SHP77 treated with DMSO at 0.1 percent for 48 hours (cell line): ENCODE data around the gene DHRS7.

Source experiments
- DNase-seq: peaks from one replicate; lab custom pipeline; 2025; lab: John Stamatoyannopoulos, UW

Gene DHRS7

DNA sequence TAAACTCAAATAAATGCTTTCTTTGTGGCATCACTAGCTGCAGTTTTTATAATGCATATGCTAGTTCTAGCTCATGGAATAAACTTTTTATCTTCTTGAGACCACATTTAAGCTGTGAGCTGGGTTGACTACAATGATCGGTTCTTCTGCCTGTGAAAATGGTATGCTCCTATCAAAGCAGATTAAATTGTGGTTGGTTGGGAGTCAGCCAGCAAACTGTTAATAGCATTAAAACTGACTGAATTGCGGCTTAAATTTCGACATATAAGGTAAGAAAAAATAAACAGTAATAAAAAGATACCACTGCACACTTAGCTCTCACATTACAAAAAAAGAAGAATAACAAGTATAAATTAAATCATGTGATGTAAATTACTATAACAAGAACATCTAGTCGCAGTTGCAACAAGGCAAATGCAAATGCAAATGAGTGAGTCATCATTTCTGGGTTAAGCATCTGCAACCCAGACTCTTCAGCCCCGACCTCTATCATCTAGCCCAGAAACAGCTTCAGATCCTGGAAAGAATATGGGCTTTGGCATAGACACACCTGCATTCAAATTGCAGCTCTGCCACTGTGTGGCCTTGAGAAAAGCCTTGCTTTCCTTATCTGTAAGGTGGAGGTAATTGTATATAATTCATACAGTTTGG is 19.8 kb upstream of the DHRS7 start:
- DNase-seq = no peak

DNA sequence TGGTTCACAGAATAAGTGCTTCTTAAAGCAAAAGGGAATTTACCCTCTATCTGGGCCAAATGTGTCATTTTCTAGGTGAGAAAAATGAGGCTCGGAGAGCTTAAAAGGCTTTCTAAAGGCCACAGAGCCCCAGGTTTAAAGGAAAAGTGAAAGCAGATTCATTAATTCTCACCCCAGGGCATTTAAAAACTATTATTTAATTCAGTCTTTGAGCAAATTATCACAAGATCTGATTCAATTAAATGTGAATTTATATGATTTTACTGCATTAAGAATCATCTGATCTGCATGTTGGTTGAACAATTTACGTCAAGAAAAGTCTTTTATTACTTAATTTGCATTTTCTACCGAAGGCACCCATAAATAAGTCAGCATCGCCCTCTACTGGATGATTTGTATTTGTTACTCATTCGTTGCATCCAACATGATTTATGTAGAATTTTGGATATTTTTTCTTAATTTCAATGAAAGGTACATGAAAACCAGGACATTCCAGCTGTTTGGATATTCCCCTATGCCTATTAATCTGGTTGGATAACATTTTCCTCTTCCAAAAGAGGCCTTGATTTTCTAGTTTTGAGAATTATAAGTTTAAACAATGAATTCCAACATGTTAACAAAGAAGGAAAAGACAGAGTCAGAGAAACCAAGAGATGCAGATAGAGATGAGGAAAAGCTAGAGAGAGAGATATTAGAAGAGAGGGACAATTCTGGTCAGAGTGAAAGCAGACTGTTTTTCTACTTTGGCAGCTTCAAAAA is 19.1 kb upstream of the DHRS7 start:
- peak; percentile 51 for DNase-seq

DNA sequence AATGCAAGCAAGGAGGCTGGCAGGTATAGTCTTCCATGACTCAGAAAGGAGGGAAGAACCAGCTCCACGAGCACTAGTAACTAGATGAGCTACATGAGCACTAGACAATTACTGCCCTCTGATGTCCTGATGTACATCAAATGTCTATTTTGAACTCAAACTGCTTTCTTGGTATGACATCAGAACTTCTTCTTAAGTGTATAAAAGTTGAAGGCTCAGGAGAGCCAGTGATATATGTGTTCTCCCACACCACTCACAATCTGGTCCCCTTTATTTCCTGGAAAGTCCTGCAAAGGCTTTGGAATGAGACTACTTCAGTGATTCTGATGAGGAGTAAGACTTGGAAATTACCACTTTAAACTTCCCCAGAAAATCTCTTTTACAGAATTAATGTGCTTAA is 18.5 kb upstream of the DHRS7 start:
- DNase-seq = no peak

DNA sequence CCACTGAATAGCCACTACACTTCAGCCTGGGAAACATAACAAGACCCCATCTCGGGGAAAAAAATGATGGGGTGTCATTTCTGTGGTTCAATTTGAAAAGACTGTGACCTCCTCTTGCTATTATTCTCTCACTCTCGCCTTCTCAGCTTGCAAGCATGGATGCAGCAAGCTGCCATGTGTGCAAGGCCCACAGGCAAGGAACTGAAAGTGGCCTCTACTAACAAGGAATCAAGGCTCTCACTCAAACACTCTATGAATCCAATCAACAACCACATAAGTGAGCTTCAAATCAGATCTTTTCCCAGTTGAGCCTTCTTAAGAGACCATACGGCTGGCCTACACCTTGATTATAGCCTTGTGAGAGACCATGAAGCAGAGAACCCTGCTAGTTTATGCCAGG is 17.9 kb upstream of the DHRS7 start:
- DNase-seq = no peak

GRCh38 chr14:60179431-60179869 is 14.3 kb upstream of the DHRS7 start:
- no peak for DNase-seq

GRCh38 chr14:60178820-60179219 is 13.6 kb upstream of the DHRS7 start:
- DNase-seq = no peak

- DNase-seq = no peak
These were observed 13.0 kb upstream of the DHRS7 start for GRCh38 chr14:60178164-60178563.

- no peak for DNase-seq
These were observed 10.2 kb upstream of the DHRS7 start for GRCh38 chr14:60175255-60175902.

DNA sequence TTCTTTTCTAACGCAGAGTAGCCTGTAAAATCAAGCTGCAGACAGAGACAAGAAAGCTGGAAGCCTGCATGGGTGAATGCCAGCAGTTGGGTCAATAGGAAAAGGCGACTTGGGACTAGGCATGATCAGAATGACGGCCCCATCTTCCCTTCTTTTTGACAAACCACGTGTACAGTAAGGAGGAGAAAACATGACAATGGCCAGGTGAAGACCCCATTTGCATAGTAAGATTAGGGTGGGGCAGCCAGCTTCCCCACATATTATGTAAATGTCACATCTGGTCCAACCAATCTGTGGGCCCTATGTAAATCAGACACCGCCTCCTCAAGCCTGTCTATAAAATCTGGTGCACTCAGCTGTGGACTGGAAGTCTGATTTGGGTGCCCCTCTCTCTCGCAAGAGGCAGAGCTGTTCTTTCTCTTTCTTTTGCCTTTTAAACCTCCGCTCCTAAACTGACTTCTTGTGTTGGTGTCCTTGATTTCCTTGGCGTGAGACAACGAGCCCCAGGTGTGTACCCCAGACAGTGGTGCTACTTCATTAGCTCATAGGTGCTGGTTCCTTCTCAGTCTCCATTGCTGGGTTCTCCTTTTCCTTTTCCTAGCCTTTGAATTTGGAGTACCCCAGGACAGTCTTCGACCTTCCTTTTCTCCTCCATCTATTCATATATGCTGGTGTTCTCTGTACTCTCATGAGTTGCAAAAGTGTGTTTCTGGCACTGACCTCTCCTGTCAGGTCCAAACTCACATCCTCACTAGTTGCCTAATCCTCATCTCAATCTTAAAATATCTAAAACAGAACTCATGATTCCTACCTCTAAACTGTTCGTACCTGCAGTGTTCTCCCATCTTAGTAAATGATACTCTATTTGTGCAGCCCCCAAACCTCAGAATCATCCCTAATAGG is 9.4 kb upstream of the DHRS7 start:
- DNase-seq = no peak

DNA sequence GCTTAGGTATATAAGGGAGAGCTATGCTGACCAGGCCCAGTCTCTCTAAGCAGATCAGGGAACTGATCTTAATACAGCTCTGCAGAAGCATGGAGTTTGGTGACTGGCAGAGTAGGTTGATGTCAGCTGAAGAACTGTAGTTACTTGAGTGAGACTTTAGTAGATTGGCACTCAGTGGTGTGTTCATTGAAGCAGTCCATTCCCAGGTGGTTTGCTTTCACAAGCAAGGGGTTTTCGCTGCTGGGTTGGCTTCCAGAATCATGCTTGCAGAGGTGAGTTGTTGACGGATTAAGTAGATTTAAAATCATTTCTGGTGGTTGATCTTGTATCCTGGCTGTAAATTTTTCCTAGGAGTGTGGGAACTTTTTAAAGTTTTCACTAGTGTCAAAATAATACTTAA is 6.5 kb upstream of the DHRS7 start:
- DNase-seq = no peak

GRCh38 chr14:60170948-60171347 is 5.8 kb upstream of the DHRS7 start:
- DNase-seq = no peak

- no peak for DNase-seq
These were observed 4.5 kb upstream of the DHRS7 start for GRCh38 chr14:60169722-60170121.

GRCh38 chr14:60166142-60166541 is 944 bp upstream of the DHRS7 start:
- DNase-seq = no peak

- no peak for DNase-seq
These were observed 314 bp upstream of the DHRS7 start for GRCh38 chr14:60165547-60165876.

DNA sequence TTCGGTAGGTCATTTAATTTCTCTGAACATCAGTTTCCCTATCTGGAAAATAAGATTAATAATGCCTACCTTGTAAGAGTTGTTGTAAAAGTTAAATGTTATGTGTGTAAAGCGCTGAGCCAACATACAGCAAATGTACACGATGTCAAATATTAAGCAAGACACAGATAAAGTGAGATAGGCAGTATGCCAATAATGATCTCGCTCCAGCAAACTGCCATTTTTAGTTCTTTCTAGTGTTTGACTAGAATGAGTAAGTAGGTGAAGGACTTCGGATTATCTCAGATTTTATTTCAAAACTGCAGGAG is 840 bp downstream of the DHRS7 start:
- DNase-seq = no peak

DNA sequence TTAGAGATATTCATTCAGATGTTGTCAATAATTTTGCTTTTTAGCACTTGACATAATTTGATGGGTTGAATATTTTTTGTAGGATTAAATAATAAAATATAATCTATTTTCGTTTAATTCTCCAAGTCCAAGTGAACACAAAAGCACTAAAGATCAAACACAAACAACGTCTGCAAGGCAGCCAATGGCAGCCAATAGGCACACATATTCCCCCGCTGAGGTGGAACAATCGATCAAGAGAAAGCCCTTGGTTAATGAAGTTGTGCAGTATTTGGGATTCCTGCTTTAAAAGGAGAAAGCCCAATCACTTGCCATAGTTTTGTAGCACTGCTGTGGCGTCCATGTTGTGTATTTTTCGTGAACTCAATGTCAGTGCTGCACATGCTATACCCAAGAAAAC is 1.5 kb downstream of the DHRS7 start:
- no peak for DNase-seq

GRCh38 chr14:60161196-60162107 is 3.7 kb downstream of the DHRS7 start:
- peak; percentile 12 for DNase-seq

GRCh38 chr14:60160422-60160821 is 4.8 kb downstream of the DHRS7 start:
- DNase-seq = no peak

- no peak for DNase-seq
These were observed 10.5 kb downstream of the DHRS7 start for GRCh38 chr14:60154671-60155070.

- no peak for DNase-seq
These were observed 11.2 kb downstream of the DHRS7 start for GRCh38 chr14:60153991-60154390.

GRCh38 chr14:60151715-60152114 is 13.5 kb downstream of the DHRS7 start:
- DNase-seq = peak; percentile 9
